ENCODE data around the gene C4orf50. TPM values are rescaled to one million over a fixed set of nuclear protein-coding genes. Genes with fewer than 3 reads are reported as not detected.

C4orf50 gene
- polyA plus RNA-seq, 2 donors = under 0.01 to 0.02 TPM

GRCh38 chr4:5976921-5977320 lies 41.3 kb downstream of the C4orf50 start:
- no peak overlapping the region for H3K27ac ChIP-seq (ENCODE audit: low read depth in 2 of 2, low read length in 1 of 2)
- H3K4me3 ChIP-seq (ENCODE audit: low read depth in 1 of 2, low read length in 2 of 2) = no peak overlapping the region
- H3K9me3 ChIP-seq (ENCODE audit: control insufficient read depth in 2 of 2, insufficient read depth in 1 of 2, low read depth in 1 of 2, low read length in 1 of 2) = peaks cover 0 to 2% of the 10 kb centered on the region in 2 donors
- no peaks in the 10 kb centered on the region for H3K36me3 ChIP-seq (ENCODE audit: control insufficient read depth in 2 of 2, insufficient read depth in 2 of 2, low read length in 1 of 2)
- H3K27me3 ChIP-seq (ENCODE audit: control insufficient read depth in 1 of 2, insufficient read depth in 2 of 2, low read length in 2 of 2) = peaks cover 0 to 3% of the 10 kb centered on the region in 2 donors
- no peaks in the 10 kb centered on the region for H3K4me1 ChIP-seq (ENCODE audit: control insufficient read depth in 2 of 2, insufficient read depth in 2 of 2, low read length in 1 of 2)
- 64 to 67% methylated on average over 9 of the region's 9 CpGs for WGBS, 2 donors

DNA sequence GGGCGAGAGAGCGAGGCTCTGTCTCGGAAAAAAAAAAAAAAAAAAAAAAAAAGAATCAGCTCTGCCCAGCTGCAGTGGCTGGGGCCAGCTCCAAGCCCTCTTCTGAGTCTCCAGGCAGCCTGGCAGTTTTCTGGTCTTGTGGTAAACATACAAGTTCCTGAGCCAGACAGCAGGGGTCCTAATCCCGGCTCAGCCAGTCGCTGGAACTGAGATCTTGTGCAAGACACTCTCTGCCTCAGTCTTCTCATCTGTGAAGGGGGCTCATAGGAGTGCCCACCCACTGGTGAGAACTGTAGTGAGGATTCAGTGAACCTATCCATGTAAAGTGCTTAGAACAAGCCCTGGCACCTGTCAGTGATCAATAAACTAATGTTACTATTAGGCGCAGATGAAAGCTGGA lies 41.8 kb downstream of the C4orf50 start:
- whole genome bisulfite sequencing, 2 donors = 85 to 94% methylated on average over 3 to 6 of the region's 6 CpGs
- Histone ChIP-seq H3K9me3 (ENCODE audit: control insufficient read depth in 2 of 2, insufficient read depth in 1 of 2, low read depth in 1 of 2, low read length in 1 of 2) (peaks cover 0 to 2% of the 10 kb centered on the region in 2 donors), H3K27me3 (ENCODE audit: control insufficient read depth in 1 of 2, insufficient read depth in 2 of 2, low read length in 2 of 2) (peaks cover 0 to 3% of the 10 kb centered on the region in 2 donors), H3K4me3 (ENCODE audit: low read depth in 1 of 2, low read length in 2 of 2) (no peak overlapping the region), H3K27ac (ENCODE audit: low read depth in 2 of 2, low read length in 1 of 2) (no peak overlapping the region), H3K36me3 (ENCODE audit: control insufficient read depth in 2 of 2, insufficient read depth in 2 of 2, low read length in 1 of 2) (no peaks in the 10 kb centered on the region), H3K4me1 (ENCODE audit: control insufficient read depth in 2 of 2, insufficient read depth in 2 of 2, low read length in 1 of 2) (no peaks in the 10 kb centered on the region)

DNA sequence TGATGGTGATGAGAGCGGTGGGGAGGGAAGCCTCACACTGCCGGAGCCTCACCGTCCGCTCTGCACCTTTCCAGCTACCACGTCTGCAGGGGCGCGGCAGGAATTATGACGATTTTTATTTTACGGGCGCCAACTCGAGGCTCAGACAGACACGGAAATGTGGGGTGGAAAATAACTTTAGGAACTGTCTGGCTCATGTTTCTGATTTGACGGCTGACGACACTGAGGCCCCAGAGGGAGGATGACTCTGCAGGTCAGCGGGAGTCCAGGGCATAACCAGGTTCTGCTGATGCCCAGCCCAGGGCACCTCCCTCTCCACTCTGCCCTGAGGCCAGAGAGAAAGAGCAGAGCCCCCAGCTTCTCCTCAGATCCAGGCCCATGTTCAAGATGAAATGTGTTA lies 43.9 kb downstream of the C4orf50 start:
- 82 to 86% methylated on average over 15 of the region's 15 CpGs for WGBS, 2 donors
- H3K9me3 ChIP-seq (ENCODE audit: control insufficient read depth in 2 of 2, insufficient read depth in 1 of 2, low read depth in 1 of 2, low read length in 1 of 2) = peaks cover 0 to 2% of the 10 kb centered on the region in 2 donors
- no peaks in the 10 kb centered on the region for H3K36me3 ChIP-seq (ENCODE audit: control insufficient read depth in 2 of 2, insufficient read depth in 2 of 2, low read length in 1 of 2)
- no peak overlapping the region for H3K27ac ChIP-seq (ENCODE audit: low read depth in 2 of 2, low read length in 1 of 2)
- no peaks in the 10 kb centered on the region for H3K27me3 ChIP-seq (ENCODE audit: control insufficient read depth in 1 of 2, insufficient read depth in 2 of 2, low read length in 2 of 2)
- no peak overlapping the region for H3K4me3 ChIP-seq (ENCODE audit: low read depth in 1 of 2, low read length in 2 of 2)
- H3K4me1 ChIP-seq (ENCODE audit: control insufficient read depth in 2 of 2, insufficient read depth in 2 of 2, low read length in 1 of 2) = no peaks in the 10 kb centered on the region

DNA sequence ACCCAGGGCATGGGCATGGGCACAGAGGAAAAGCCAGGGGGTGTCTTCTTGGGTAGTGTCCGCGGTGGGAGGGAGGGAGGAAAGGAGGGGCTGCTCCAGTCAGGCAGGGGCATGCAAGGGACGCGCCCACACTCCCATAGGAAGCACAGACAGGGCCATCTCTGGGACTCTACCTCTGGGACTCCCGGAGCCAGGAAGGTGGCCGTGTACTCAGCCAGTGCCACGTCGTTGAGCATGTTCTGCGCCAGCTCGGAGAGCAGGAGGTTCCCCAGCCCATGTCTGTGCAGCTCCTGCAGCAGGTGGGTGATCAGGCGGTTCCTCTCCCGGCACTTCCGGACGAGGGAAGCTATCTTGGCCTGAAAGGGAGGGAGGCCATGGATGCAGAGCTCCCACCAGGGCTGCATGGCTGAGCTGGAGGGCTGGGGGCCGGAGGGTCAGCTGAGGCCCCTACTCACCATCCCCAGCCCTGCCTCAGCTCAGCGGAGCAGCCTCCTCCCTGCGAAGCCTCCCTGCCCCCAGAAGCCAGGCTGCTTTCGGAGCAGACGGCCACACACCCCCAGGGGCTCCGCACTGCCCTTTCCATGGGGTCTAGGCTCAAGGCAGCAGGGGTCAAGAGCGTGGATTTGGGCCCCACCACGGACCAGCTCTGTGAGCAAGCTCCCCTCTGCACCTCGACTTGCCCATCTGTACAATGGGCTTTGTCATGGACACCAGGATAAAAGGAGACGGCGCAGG lies 44.6 kb downstream of the C4orf50 start:
- Histone ChIP-seq H3K27ac (ENCODE audit: low read depth in 2 of 2, low read length in 1 of 2) (no peak overlapping the region), H3K4me1 (ENCODE audit: control insufficient read depth in 2 of 2, insufficient read depth in 2 of 2, low read length in 1 of 2) (no peaks in the 10 kb centered on the region), H3K4me3 (ENCODE audit: low read depth in 1 of 2, low read length in 2 of 2) (no peak overlapping the region), H3K27me3 (ENCODE audit: control insufficient read depth in 1 of 2, insufficient read depth in 2 of 2, low read length in 2 of 2) (no peaks in the 10 kb centered on the region), H3K9me3 (ENCODE audit: control insufficient read depth in 2 of 2, insufficient read depth in 1 of 2, low read depth in 1 of 2, low read length in 1 of 2) (peaks cover 0 to 2% of the 10 kb centered on the region in 2 donors), H3K36me3 (ENCODE audit: control insufficient read depth in 2 of 2, insufficient read depth in 2 of 2, low read length in 1 of 2) (no peaks in the 10 kb centered on the region)
- 74 to 75% methylated on average over 25 of the region's 25 CpGs for WGBS, 2 donors

GRCh38 chr4:5973033-5973432 lies 45.2 kb downstream of the C4orf50 start:
- H3K27ac ChIP-seq (ENCODE audit: low read depth in 2 of 2, low read length in 1 of 2) = no peak overlapping the region
- H3K4me3 ChIP-seq (ENCODE audit: low read depth in 1 of 2, low read length in 2 of 2) = no peak overlapping the region
- WGBS, 2 donors = 66 to 71% methylated on average over 10 of the region's 10 CpGs
- H3K27me3 ChIP-seq (ENCODE audit: control insufficient read depth in 1 of 2, insufficient read depth in 2 of 2, low read length in 2 of 2) = no peaks in the 10 kb centered on the region
- no peaks in the 10 kb centered on the region for H3K36me3 ChIP-seq (ENCODE audit: control insufficient read depth in 2 of 2, insufficient read depth in 2 of 2, low read length in 1 of 2)
- no peaks in the 10 kb centered on the region for H3K4me1 ChIP-seq (ENCODE audit: control insufficient read depth in 2 of 2, insufficient read depth in 2 of 2, low read length in 1 of 2)
- H3K9me3 ChIP-seq (ENCODE audit: control insufficient read depth in 2 of 2, insufficient read depth in 1 of 2, low read depth in 1 of 2, low read length in 1 of 2) = peaks cover 0 to 2% of the 10 kb centered on the region in 2 donors

DNA sequence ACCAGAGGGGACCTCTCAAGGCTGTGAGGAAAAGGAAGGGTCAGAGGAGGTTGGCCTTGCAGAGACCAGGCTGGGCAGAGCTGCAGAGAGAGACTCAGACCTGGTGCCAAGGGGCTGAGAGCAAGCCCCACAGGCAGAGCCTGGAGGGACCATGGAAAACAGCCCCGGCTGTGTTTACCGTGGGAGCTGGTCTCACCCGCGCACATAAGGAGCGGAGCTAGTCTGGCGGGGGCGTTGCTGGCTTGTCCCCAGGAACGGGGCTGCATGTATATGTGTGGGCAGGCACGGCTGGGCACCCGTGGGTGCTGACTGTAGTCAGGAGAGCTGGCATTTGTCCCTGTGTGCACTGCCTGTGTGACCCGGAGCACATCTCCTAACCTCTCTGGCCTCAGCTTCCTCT lies 45.7 kb downstream of the C4orf50 start:
- Histone ChIP-seq H3K27ac (ENCODE audit: low read depth in 2 of 2, low read length in 1 of 2) (no peak overlapping the region), H3K4me1 (ENCODE audit: control insufficient read depth in 2 of 2, insufficient read depth in 2 of 2, low read length in 1 of 2) (no peaks in the 10 kb centered on the region), H3K36me3 (ENCODE audit: control insufficient read depth in 2 of 2, insufficient read depth in 2 of 2, low read length in 1 of 2) (no peaks in the 10 kb centered on the region), H3K9me3 (ENCODE audit: control insufficient read depth in 2 of 2, insufficient read depth in 1 of 2, low read depth in 1 of 2, low read length in 1 of 2) (peaks cover 0 to 2% of the 10 kb centered on the region in 2 donors), H3K27me3 (ENCODE audit: control insufficient read depth in 1 of 2, insufficient read depth in 2 of 2, low read length in 2 of 2) (no peaks in the 10 kb centered on the region), H3K4me3 (ENCODE audit: low read depth in 1 of 2, low read length in 2 of 2) (no peak overlapping the region)
- WGBS, 2 donors = 75 to 81% methylated on average over 11 of the region's 11 CpGs

DNA sequence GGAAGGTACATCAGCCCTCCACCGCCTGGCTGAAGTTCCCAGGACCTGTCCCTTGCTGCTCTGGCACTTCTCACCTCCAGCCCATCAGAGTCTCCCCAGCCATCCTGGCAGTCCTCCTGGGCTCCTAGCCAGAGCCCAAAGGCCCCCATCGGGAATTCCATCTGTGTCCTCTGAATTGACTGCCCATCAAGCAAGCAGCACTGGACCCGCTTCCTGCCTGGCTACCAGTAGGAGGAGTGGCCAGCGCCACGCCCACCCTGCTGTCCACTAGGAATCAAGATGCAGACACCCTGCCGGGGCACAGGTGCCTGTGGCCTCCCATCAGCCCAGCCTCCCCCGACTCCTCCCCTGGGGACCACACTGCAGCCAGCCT lies 47.2 kb downstream of the C4orf50 start:
- Histone ChIP-seq H3K27me3 (ENCODE audit: control insufficient read depth in 1 of 2, insufficient read depth in 2 of 2, low read length in 2 of 2) (no peaks in the 10 kb centered on the region), H3K4me1 (ENCODE audit: control insufficient read depth in 2 of 2, insufficient read depth in 2 of 2, low read length in 1 of 2) (no peaks in the 10 kb centered on the region), H3K27ac (ENCODE audit: low read depth in 2 of 2, low read length in 1 of 2) (no peak overlapping the region), H3K4me3 (ENCODE audit: low read depth in 1 of 2, low read length in 2 of 2) (no peak overlapping the region), H3K9me3 (ENCODE audit: control insufficient read depth in 2 of 2, insufficient read depth in 1 of 2, low read depth in 1 of 2, low read length in 1 of 2) (peaks cover 0 to 2% of the 10 kb centered on the region in 2 donors), H3K36me3 (ENCODE audit: control insufficient read depth in 2 of 2, insufficient read depth in 2 of 2, low read length in 1 of 2) (no peaks in the 10 kb centered on the region)
- WGBS, 2 donors = 61 to 70% methylated on average over 7 of the region's 7 CpGs

GRCh38 chr4:5970381-5971077 lies 47.7 kb downstream of the C4orf50 start:
- Histone ChIP-seq H3K36me3 (ENCODE audit: control insufficient read depth in 2 of 2, insufficient read depth in 2 of 2, low read length in 1 of 2) (no peaks in the 10 kb centered on the region), H3K4me3 (ENCODE audit: low read depth in 1 of 2, low read length in 2 of 2) (no peak overlapping the region), H3K4me1 (ENCODE audit: control insufficient read depth in 2 of 2, insufficient read depth in 2 of 2, low read length in 1 of 2) (no peaks in the 10 kb centered on the region), H3K27ac (ENCODE audit: low read depth in 2 of 2, low read length in 1 of 2) (no peak overlapping the region), H3K27me3 (ENCODE audit: control insufficient read depth in 1 of 2, insufficient read depth in 2 of 2, low read length in 2 of 2) (no peaks in the 10 kb centered on the region), H3K9me3 (ENCODE audit: control insufficient read depth in 2 of 2, insufficient read depth in 1 of 2, low read depth in 1 of 2, low read length in 1 of 2) (peaks cover 0 to 2% of the 10 kb centered on the region in 2 donors)
- 76 to 77% methylated on average over 16 of the region's 16 CpGs for WGBS, 2 donors

- Histone ChIP-seq H3K27me3 (ENCODE audit: control insufficient read depth in 1 of 2, insufficient read depth in 2 of 2, low read length in 2 of 2) (no peaks in the 10 kb centered on the region), H3K9me3 (ENCODE audit: control insufficient read depth in 2 of 2, insufficient read depth in 1 of 2, low read depth in 1 of 2, low read length in 1 of 2) (peaks cover 0 to 2% of the 10 kb centered on the region in 2 donors), H3K36me3 (ENCODE audit: control insufficient read depth in 2 of 2, insufficient read depth in 2 of 2, low read length in 1 of 2) (no peaks in the 10 kb centered on the region), H3K4me1 (ENCODE audit: control insufficient read depth in 2 of 2, insufficient read depth in 2 of 2, low read length in 1 of 2) (no peaks in the 10 kb centered on the region), H3K4me3 (ENCODE audit: low read depth in 1 of 2, low read length in 2 of 2) (no peak overlapping the region), H3K27ac (ENCODE audit: low read depth in 2 of 2, low read length in 1 of 2) (no peak overlapping the region)
- 56 to 68% methylated on average over 6 of the region's 6 CpGs for WGBS, 2 donors
Observed at GRCh38 chr4:5969777-5970176, 48.5 kb downstream of the C4orf50 start.

DNA sequence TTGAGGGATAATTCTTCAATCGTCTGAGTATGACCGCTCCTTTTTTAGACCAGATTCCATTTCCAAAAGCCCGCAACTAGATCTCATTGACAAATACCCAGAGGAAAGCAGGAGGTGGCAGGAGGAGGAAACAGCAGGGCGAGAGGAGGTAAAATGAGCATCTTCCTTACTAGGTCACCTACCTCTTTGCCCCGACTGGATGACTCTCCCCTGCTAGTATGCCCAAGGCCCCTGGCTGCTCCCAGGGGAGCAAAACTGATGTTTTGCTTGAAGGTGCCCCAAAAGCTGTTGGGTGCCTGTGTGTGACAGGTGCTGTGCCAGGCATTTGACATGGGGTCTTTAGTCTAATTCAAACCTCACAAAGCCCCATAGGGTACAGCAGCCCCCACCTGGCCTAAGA lies 48.9 kb downstream of the C4orf50 start:
- no peak overlapping the region for H3K27ac ChIP-seq (ENCODE audit: low read depth in 2 of 2, low read length in 1 of 2)
- no peaks in the 10 kb centered on the region for H3K4me1 ChIP-seq (ENCODE audit: control insufficient read depth in 2 of 2, insufficient read depth in 2 of 2, low read length in 1 of 2)
- WGBS, 2 donors = 80 to 82% methylated on average over 5 of the region's 5 CpGs
- no peak overlapping the region for H3K4me3 ChIP-seq (ENCODE audit: low read depth in 1 of 2, low read length in 2 of 2)
- peaks cover 0 to 2% of the 10 kb centered on the region in 2 donors for H3K9me3 ChIP-seq (ENCODE audit: control insufficient read depth in 2 of 2, insufficient read depth in 1 of 2, low read depth in 1 of 2, low read length in 1 of 2)
- H3K36me3 ChIP-seq (ENCODE audit: control insufficient read depth in 2 of 2, insufficient read depth in 2 of 2, low read length in 1 of 2) = no peaks in the 10 kb centered on the region
- no peaks in the 10 kb centered on the region for H3K27me3 ChIP-seq (ENCODE audit: control insufficient read depth in 1 of 2, insufficient read depth in 2 of 2, low read length in 2 of 2)

All from esophagus (tissue), 2 donors.